Measurements from ENCODE around the gene KSR1. TPM values are rescaled to one million over a fixed set of nuclear protein-coding genes. Genes with fewer than 3 reads are reported as not detected.
A peak's percentile ranks its signal among the peaks of the same experiment; 100 is the strongest.

The KSR1 gene
- total RNA-seq, 3 donors from 2014 or later, result 14.1 to 36.4 (median 24.0) TPM

- H3K27ac ChIP-seq, result no peak overlapping the region
- H3K9me3 ChIP-seq, result no peaks in the 10 kb centered on the region
- H3K36me3 ChIP-seq, result no peaks in the 10 kb centered on the region
- H3K4me3 ChIP-seq, result no peak overlapping the region
- no peak for DNase-seq (ENCODE audit: low spot score in 2 of 2)
- TF ChIP-seq POLR2AphosphoS5 (IDR thresholded peaks at IDR 0.05) (no peak), POLR2A (IDR thresholded peaks at IDR 0.05) (no peak)
- TF ChIP-seq, protein P1, sequence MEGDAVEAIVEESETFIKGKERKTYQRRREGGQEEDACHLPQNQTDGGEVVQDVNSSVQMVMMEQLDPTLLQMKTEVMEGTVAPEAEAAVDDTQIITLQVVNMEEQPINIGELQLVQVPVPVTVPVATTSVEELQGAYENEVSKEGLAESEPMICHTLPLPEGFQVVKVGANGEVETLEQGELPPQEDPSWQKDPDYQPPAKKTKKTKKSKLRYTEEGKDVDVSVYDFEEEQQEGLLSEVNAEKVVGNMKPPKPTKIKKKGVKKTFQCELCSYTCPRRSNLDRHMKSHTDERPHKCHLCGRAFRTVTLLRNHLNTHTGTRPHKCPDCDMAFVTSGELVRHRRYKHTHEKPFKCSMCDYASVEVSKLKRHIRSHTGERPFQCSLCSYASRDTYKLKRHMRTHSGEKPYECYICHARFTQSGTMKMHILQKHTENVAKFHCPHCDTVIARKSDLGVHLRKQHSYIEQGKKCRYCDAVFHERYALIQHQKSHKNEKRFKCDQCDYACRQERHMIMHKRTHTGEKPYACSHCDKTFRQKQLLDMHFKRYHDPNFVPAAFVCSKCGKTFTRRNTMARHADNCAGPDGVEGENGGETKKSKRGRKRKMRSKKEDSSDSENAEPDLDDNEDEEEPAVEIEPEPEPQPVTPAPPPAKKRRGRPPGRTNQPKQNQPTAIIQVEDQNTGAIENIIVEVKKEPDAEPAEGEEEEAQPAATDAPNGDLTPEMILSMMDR (IDR thresholded peaks at IDR 0.05), result no peak
- no peaks in the 10 kb centered on the region for H3K4me1 ChIP-seq
- no peaks in the 10 kb centered on the region for H3K27me3 ChIP-seq
- intact Hi-C loops (cut with DNase I; ENCODE audit: low total_unique reads), result no loop called here
These were observed 4.3 kb upstream of the KSR1 start for GRCh38 chr17:27451906-27452305.

DNA sequence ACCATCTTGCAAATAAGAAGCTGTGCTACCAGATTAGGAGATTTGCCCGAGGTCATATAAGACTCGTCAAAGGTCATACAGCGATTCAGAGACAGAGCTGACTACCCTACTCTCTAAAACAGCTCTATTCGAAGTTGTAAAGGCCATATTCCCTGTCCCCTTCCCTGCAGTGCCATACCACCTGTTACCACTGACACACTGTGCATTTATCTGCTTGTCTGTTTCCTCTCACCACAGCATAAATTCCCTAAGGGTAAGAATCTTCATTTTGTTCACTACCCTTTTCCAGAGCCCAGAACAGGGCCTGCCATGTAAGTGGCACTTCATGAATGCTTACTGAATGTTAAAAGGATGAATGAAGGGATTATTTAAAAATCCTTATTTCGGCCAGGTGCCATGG is 3.4 kb upstream of the KSR1 start:
- DNase-seq (ENCODE audit: low spot score in 2 of 2), result no peak
- no peak overlapping the region for H3K4me3 ChIP-seq
- H3K4me1 ChIP-seq, result no peaks in the 10 kb centered on the region
- H3K27me3 ChIP-seq, result no peaks in the 10 kb centered on the region
- intact Hi-C loops (cut with DNase I; ENCODE audit: low total_unique reads), result no loop called here
- no peaks in the 10 kb centered on the region for H3K36me3 ChIP-seq
- TF ChIP-seq, protein P1 (IDR thresholded peaks at IDR 0.05), result no peak
- TF ChIP-seq POLR2AphosphoS5 (IDR thresholded peaks at IDR 0.05) (no peak), POLR2A (IDR thresholded peaks at IDR 0.05) (no peak)
- no peaks in the 10 kb centered on the region for H3K9me3 ChIP-seq
- no peak overlapping the region for H3K27ac ChIP-seq

DNA sequence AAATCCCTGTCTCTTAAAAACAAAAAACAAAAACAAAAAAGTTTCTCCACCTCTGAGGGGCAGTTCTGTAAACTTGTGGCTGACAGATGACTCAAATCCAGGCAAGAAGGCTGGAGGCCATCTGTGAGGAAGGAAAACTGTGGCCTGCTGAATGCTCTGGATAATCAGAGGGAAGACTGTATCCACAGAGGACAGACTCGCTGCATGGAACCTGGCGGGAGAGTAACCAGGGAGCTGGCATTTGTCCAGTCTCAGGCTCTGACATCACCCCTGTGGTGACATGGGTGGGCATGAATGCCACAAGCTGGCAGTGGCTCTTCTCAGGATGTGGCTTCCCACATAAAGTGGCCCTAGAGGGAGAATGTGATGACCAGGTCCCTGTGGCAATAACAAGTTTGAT is 2.8 kb upstream of the KSR1 start:
- H3K36me3 ChIP-seq, result no peaks in the 10 kb centered on the region

DNA sequence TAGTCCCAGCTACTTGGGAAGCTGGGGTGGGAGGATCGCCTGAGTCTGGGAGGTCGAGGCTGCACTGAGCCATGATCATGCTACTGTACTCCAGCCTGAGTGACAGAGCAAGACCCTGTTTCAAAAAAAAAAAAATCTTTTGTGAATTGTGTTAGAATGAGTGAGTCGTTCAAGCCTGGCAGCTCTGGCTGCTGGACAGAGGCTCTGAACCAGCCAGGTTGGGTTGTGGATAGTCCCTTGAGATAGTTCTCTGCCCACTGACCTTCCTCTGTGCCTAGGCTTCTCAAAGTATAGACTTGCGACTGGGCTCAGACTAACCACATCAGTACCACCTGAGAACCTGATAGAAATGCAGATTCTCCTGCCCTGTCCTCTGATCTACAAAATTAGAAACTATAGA is 2.2 kb upstream of the KSR1 start:
- H3K9me3 ChIP-seq, result no peaks in the 10 kb centered on the region

More for the DNA sequence above, 2.8 kb upstream of the KSR1 start:
- no peak overlapping the region for H3K4me3 ChIP-seq
- no peaks in the 10 kb centered on the region for H3K4me1 ChIP-seq
- no peak for DNase-seq (ENCODE audit: low spot score in 2 of 2)
- no peaks in the 10 kb centered on the region for H3K27me3 ChIP-seq
- intact Hi-C loops (cut with DNase I; ENCODE audit: low total_unique reads), result no loop called here
- no peaks in the 10 kb centered on the region for H3K9me3 ChIP-seq
- no peak overlapping the region for H3K27ac ChIP-seq
- TF ChIP-seq, protein P1 (IDR thresholded peaks at IDR 0.05), result no peak
- no peak for TF ChIP-seq POLR2AphosphoS5 (IDR thresholded peaks at IDR 0.05)

GRCh38 chr17:27455236-27455913 is 873 bp upstream of the KSR1 start:
- H3K4me1 ChIP-seq, result no peaks in the 10 kb centered on the region
- peak overlapping the region; percentile 75 to 82 (median 82) for H3K4me3 ChIP-seq
- no peaks in the 10 kb centered on the region for H3K27me3 ChIP-seq
- H3K36me3 ChIP-seq, result no peaks in the 10 kb centered on the region
- intact Hi-C loops (cut with DNase I; ENCODE audit: low total_unique reads), result no loop called here
- no peak for DNase-seq (ENCODE audit: low spot score in 2 of 2)
- no peaks in the 10 kb centered on the region for H3K9me3 ChIP-seq
- TF ChIP-seq POLR2A (IDR thresholded peaks at IDR 0.05), result no peak
- no peak for TF ChIP-seq POLR2AphosphoS5 (IDR thresholded peaks at IDR 0.05)
- TF ChIP-seq, protein P1 (IDR thresholded peaks at IDR 0.05), result no peak
- peak overlapping the region; percentile 68 to 84 for H3K27ac ChIP-seq

More for the DNA sequence above, 2.2 kb upstream of the KSR1 start:
- intact Hi-C loops (cut with DNase I; ENCODE audit: low total_unique reads), result no loop called here
- TF ChIP-seq POLR2AphosphoS5 (IDR thresholded peaks at IDR 0.05) (no peak), POLR2A (IDR thresholded peaks at IDR 0.05) (no peak)
- TF ChIP-seq, protein P1 (IDR thresholded peaks at IDR 0.05), result no peak
- no peaks in the 10 kb centered on the region for H3K36me3 ChIP-seq
- DNase-seq (ENCODE audit: low spot score in 2 of 2), result no peak
- no peaks in the 10 kb centered on the region for H3K4me1 ChIP-seq
- H3K27me3 ChIP-seq, result no peaks in the 10 kb centered on the region
- H3K27ac ChIP-seq, result no peak overlapping the region
- no peak overlapping the region for H3K4me3 ChIP-seq

Measured in breast epithelium (tissue), 4 donors.